Measurements from ENCODE around the gene PABPN1L. TPM values are rescaled to one million over a fixed set of nuclear protein-coding genes. Genes with fewer than 3 reads are reported as not detected.

Gene PABPN1L
- total and polyA plus RNA-seq, 2 donors (not counting 3 experiments of a cell fraction or from before 2014, with no cell fraction given): not detected

DNA sequence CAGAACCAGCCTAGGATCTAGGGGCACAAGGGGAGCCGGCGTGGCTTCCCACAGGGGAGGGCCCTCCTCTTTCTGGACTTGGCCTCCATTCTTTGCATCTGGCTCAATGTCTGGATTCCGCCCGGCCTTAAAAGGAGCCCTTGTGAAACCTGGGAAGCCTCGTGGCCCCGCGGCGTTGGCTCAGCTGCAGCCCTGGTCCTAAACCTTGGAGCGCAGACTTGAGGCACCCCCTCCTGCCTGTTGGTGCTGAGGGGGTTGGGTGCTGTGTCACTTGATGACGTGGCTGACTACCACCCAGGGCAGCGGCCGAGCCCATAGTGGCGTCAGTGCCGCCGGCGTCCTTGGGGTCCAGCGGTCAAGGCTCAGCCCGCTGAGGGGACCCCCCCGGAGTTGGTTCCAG is 5.1 kb downstream of the PABPN1L start:
- DNase-seq (ENCODE audit: low read depth, low spot score) (no peak), FAIRE-seq (no peak)
- no peaks in the 10 kb centered on the region for H3K9me1 ChIP-seq (replicated peaks; ENCODE audit: control insufficient read depth, extremely low read depth, insufficient read depth, low read length)
- no peak overlapping the region for H3K9ac ChIP-seq (replicated peaks; ENCODE audit: extremely low read depth, insufficient read depth, low read length)
- no peak for TF ChIP-seq EZH2 (IDR thresholded peaks at IDR 0.05; ENCODE audit: borderline replicate concordance, low read depth, low read length, severe bottlenecking)
- no peak for TF ChIP-seq GATA2 (IDR thresholded peaks at IDR 0.05; ENCODE audit: insufficient read depth, insufficient read length, low read depth, low read length)
- no peak for TF ChIP-seq JUN (IDR thresholded peaks at IDR 0.05; ENCODE audit: borderline replicate concordance, insufficient read depth, insufficient read length, low read depth)
- TF ChIP-seq, protein P1, sequence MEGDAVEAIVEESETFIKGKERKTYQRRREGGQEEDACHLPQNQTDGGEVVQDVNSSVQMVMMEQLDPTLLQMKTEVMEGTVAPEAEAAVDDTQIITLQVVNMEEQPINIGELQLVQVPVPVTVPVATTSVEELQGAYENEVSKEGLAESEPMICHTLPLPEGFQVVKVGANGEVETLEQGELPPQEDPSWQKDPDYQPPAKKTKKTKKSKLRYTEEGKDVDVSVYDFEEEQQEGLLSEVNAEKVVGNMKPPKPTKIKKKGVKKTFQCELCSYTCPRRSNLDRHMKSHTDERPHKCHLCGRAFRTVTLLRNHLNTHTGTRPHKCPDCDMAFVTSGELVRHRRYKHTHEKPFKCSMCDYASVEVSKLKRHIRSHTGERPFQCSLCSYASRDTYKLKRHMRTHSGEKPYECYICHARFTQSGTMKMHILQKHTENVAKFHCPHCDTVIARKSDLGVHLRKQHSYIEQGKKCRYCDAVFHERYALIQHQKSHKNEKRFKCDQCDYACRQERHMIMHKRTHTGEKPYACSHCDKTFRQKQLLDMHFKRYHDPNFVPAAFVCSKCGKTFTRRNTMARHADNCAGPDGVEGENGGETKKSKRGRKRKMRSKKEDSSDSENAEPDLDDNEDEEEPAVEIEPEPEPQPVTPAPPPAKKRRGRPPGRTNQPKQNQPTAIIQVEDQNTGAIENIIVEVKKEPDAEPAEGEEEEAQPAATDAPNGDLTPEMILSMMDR (IDR thresholded peaks at IDR 0.05; ENCODE audit: extremely low read depth in 1 of 2, insufficient read depth in 1 of 2, low read depth in 1 of 2, low read length in 2 of 2): no peak
- TF ChIP-seq POLR2AphosphoS5 (IDR thresholded peaks at IDR 0.05; ENCODE audit: insufficient read depth, low read depth, low read length): no peak
- no peak for TF ChIP-seq POLR2A (IDR thresholded peaks at IDR 0.05; ENCODE audit: low read depth, low read length)
- no peak for TF ChIP-seq MAX (IDR thresholded peaks at IDR 0.05; ENCODE audit: insufficient read depth, insufficient read length)
- no peak for TF ChIP-seq MYC (IDR thresholded peaks at IDR 0.05; ENCODE audit: low read depth, low read length)
- no peak for TF ChIP-seq FOS (IDR thresholded peaks at IDR 0.05; ENCODE audit: borderline replicate concordance, insufficient read depth, low read length)
- no peaks in the 10 kb centered on the region for H3K9me3 ChIP-seq (replicated peaks; ENCODE audit: control insufficient read depth, insufficient read depth, low read length)
- CTCF ChIA-PET: no interaction called here
- POLR2A ChIA-PET: no interaction called here
- no peak overlapping the region for H2AFZ ChIP-seq (ENCODE audit: low read depth, low read length)
- peaks cover 0 to 24% of the 10 kb centered on the region in 2 experiments for H3K36me3 ChIP-seq (ENCODE audit: control insufficient read depth in 2 of 2, extremely low read depth in 1 of 2, insufficient read depth in 2 of 2, low read length in 2 of 2)
- intact Hi-C loops (cut with micrococcal nuclease): no loop called here
- H3K4me3 ChIP-seq (replicated peaks in 1 of 3; ENCODE audit: insufficient read depth in 1 of 3, low read depth in 1 of 3, low read length in 3 of 3): no peak overlapping the region
- BruUV-seq (replicated peaks): no TSS peak
- H3K27ac ChIP-seq (ENCODE audit: insufficient read depth, low read depth, low read length): no peak overlapping the region
- no peaks in the 10 kb centered on the region for H4K20me1 ChIP-seq (replicated peaks; ENCODE audit: control insufficient read depth, extremely low read depth, insufficient read depth, low read length)
- H3K27me3 ChIP-seq (ENCODE audit: control insufficient read depth in 2 of 2, insufficient read depth in 2 of 2, low read length in 2 of 2): no peaks in the 10 kb centered on the region
- dilution Hi-C loops (cut with MboI; ENCODE audit: extremely low pct_ligation_motif_present, low sequenced_read_pairs): no loop called here
- H3K4me2 ChIP-seq (ENCODE audit: insufficient read depth, low read length): no peak overlapping the region
- no peaks in the 10 kb centered on the region for H3K79me2 ChIP-seq (ENCODE audit: control insufficient read depth, insufficient read depth, low read length)
- peaks cover 4% of the 10 kb centered on the region for H3K4me1 ChIP-seq (ENCODE audit: control insufficient read depth, extremely low read depth, insufficient read depth, low read length)

Data from endothelial cell of umbilical vein (primary cell).